Limb (tissue), 2 donors: Measurements from ENCODE around the gene METTL25B.
A peak's percentile ranks its signal among the peaks of the same experiment; 100 is the strongest.
"Not testable (repeated sequence)": the region's sequence is repeated elsewhere in the genome, so short reads cannot be mapped to it uniquely, and the experiment has no call there.

Source experiments
- DNase-seq, 2 donors: peaks; one replicate each; pipeline ENCODE4 v3.0.0-alpha.2; 2016; ENCODE audit errors: extremely low spot score in 2 of 2

Gene METTL25B

DNA sequence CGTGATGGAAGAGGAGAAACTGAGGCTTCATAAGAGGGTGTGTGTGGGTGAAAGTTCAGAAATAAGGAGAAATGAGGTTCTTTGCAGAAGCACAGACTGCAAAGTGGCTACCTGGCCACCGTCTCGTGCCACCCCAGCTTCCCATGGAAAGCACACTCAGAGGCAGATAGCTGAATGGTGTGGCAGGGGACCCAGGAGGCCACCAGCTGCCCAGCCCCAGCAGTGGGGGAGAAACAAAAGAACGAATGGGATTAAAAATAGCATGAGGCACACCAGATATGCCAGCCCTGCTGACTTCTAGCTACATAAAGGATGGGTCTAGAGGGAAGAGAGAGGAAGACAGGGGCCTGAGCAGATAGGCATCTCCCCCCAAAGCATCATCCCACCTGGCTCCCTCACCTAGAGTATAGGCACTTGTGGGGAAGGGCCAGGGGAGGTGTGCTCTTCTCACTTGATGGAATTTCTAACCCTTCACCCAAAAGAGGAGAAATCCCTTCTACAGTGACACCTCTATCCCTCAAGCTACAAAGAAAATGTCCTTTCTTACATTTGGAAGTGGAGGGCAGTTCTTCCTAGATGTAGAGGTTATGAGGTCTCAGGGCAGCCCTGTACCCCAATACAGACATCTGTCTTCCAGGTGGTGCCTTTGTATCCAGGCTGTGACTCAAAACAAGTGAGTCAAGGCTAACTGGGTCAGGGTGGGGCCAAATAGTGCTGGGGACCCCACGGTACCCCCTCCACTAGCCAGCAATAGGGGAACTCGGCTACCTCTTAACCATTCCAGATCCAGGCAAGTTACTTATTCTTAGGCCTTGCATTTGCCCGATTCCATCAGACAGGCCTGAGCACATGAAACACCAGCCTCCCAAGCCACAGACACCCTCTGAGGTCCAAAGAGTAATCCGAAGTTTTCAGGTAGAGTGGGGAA is 19.7 kb downstream of the METTL25B start:
- peak in 1 of 2 donors; percentile 55 for DNase-seq

DNA sequence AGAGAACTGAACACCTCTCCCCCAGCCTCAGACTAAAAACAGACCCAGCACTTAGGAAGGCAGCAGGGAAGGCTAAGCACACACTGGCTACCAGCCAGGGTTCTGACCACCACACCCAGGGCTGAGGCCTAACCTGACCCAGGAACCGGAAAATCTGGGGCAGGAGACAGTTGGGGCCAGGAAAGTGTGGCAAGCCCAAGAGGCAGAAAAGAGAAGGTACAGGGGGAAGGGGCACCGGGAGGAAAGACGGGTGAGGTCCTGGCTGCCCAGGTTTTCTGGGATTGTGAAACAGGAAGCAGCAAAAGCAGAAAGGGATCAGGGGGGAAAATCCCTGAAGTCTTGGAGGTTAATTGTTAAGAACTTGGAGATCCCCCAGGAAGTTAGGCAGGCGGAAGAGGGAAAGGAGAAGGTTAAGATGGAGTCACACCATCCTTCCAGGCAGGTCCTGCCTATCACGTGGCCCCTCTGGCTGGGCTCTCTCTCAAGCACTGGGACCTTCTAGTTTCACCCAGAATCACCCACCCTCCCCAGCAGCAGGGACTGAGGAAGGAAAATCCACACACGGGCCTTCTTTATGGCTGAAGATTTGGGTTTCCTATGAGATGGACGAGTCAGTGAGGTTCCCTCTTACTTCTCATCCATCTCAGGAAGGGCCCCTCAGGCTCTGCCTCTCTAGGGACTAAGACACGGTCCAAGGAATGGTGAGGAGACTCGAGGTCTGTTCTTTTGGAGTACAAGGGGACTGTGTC is 20.6 kb downstream of the METTL25B start:
- DNase-seq = no peak

DNA sequence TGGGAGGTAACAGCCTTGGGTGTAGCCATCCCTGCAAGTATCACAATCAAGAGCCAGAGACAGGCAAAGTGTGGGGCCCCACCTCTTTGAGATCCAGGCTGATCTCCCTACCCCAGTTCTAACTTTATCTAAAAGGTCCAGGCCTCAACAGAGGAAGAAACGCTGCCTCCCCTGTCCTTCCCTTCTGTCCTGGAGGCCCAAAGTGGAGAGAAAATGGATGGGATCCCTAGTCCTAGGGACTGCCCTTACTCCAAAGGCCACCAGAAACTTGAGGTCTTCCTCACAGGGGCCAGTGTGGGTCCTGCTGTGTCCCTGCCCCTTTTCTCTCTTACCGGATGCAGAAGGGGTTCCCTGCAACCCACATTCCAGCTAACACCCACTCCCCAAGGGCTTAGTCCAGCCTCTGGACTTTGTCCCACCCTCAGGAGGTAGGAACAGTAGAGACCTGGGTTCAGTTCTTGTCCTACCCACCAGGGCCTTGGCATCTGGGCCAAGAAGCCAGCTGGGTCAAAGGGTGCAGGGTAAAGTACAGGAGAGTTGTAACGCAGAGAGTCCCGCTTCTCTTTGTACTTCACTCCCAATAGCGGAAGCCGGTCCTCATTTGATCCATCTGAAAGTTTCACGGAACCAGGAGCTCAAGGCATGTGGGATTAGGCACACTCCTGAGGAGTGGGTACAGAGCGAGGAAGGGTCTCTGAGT is 21.3 kb downstream of the METTL25B start:
- DNase-seq = no peak

DNA sequence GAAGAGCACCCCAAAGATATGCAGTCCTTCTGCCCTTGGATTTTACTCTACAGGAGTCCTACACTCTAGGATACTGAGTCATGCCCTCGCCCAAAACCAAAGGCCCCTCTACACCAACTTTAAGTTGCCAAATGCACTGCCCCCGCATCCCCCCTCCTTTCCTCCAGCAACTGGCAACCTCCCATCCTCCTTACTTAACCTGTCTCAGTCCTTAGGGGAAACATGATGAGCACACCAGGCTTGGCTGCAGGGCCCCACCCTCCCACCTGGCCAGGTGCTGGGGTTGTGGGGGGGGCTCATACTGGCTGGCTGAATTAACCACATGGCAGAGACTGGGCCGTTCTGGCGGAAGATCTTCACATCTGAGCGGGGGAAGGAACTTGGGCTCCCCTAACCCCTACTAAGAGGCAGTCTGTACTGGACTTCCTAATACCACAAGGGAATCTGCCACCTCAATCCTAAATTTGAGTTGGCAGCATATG is 22.0 kb downstream of the METTL25B start:
- DNase-seq = peak in 1 of 2 donors; percentile 51

DNA sequence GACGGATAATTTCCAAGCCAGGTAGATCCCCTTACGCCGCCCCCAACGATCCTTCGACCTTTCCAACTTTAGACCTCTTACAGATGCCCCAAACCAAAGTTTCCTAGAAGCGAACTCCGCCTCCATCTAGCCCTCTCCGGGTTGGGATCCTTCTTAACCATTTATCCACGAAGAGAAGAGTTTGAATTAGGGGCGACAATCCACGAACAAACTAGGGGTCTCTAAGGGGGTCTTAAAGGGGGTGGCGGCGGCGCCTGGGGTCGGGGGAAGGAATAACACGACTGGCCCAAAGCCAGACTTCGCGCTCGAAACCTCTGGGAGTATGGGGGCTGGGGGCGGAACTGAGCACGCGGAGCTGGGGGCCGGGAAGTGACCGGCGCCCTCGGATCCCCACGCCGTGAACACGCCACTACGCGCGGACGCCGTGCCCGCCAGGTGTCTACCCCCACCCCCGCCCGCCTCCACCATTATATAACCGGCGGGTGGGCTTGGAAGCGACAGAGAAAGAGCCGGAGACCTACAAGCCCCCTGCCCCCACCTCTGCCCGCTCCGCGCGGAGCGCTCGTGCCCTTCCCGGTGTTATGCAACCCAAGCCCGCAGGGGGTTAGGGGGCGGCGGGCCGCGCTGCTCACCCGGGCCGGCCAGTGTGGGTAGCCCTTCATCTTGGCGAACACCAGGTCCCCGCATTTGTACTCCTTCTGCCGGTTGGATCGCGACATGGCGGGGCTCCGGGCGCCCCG is 22.6 kb downstream of the METTL25B start:
- peak in 1 of 2 donors; percentile 76 for DNase-seq

DNA sequence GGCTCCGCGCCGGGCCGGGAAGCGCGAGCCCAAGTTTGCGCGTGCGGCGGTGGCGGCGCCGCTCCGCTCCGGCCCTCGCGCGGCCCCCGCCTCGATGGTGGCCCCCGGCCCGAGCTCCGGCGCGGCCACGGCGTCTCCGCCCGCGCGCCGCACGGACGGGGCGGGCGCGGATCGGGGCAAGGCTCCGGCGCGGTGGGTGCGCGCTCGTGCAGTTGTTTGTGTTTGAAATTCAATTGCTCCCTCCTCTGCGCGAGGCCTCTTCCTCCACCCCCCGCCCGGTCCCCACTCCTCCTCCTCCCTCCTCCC is 23.1 kb downstream of the METTL25B start, which contains the start of gene HDGF:
Gene HDGF (minus strand): TSS at position 225 of the 306 bp plus-strand sequence. CDS start 246 bp downstream, outside the sequence.
- no peak for DNase-seq

DNA sequence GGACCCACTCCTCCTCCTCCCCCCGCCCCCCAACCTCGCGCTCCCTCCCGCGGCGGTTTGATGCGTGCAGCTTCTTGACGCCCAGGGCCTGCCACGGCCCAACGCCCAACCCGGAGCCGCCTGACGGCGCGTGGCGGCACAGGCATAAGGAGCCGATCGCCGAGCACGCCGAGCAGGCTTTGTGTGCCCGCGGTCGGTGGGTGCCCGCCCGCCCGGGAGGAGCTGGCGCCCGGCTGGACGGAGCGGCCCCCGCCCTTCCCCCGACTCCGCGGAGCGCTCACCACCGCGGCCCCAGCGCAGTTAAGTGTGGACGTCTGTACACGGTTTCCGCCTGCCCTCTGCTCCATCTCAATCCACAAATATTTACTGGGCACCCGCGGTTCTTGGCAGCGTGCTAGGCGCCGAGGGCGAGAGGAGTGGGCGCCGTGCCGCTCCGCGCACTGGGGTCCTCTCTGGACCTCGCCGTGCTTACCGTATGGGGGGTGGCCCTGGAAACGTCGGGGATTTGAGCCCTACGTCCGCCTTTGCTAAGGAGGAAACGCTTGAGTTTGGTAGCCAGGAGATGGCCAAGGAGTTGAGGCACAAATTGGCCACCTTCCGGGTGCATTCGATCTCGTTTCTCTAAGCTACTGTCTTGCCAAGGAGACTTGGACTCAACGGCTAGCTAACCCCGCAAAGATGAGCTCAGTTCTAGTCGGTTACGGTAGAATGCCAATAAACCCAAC is 23.6 kb downstream of the METTL25B start:
- DNase-seq = peak; percentile 93 to 99

DNA sequence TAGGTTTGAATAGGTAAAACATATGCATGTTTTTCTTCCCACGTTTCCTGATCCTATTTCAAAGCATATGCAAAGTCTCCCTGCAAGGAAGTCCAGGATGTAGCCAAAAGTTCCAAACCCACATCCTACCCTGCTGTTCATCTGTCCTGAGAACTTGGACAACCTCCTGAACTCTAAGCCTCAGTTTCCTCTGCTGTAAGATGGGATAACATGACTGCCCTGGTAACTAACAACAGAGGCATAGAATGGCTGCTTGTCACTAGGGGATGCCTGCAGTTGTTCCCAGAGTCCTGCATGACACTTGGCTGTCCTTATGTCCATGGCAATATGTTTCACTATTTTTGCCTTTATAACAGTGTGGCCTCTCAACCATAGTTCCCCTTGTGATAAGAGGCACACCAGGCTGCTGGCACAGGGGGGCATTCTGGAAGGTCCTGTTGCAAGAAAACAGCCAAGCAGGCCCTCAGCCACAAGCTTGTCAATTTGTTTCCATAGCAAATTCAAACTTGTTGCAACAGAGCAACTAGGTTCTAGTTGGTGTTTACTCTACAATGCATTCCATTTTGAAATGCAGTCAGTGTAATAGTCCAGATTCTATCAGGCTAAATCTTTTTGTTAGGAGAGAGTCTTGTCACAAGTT is 24.7 kb downstream of the METTL25B start:
- no peak for DNase-seq

DNA sequence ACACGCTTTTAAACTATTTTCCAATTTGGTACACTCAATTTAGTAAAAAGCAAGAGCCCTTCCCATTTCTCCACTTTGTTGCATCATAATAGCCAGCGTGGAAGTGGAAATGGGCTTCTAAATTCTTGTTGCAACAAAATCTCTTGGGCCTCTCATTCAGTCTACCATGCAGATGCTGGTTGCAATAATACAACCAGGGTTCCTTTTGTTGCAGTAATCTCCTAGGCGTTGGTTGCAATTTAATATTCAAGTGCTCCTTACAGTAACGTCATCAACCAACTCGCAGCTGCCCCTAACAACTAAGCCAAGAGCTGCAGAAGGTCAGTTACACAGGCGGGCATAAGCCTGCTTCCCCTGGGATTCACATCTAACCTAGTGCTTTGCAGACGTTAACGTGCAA is 25.9 kb downstream of the METTL25B start:
- DNase-seq = no peak

DNA sequence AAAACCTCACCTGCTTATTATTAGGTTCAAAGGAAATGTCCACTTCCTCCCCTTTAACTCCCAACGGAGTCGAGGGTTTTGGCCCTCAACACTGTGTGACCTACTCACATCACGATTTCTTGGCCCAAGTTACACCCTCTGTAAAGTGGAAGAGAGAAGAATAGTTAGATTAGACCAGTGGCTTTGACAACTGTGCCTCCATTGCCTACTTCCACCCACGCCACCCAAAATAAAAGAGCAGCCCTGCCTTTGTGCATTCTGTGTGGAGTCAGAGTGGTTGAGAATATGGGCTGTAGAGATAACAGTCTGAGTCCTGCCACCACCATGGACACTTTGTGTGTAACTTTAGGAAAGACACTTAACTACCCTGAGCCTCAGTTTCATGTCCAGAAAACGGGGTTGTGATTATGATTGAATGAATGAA is 27.3 kb downstream of the METTL25B start:
- DNase-seq = no peak

DNA sequence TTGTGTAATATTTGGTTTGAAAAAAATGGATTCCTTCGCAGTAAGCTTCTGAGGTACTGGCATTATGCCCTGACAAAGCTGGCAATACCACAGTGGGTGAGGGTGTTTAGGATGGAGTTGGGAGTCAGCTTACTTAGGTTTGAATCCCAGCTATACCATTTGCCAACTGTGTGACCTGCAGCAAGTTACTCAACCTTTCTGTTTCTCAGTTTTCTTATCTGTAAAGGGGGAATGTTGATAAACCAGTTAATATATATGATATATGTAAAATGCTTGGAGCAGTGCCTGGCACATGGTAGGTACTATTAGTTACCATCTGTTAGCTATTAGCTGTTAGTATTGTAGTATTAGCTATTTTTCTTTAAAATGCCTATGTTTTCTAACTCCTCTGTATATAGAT is 28.1 kb downstream of the METTL25B start:
- no peak for DNase-seq

DNA sequence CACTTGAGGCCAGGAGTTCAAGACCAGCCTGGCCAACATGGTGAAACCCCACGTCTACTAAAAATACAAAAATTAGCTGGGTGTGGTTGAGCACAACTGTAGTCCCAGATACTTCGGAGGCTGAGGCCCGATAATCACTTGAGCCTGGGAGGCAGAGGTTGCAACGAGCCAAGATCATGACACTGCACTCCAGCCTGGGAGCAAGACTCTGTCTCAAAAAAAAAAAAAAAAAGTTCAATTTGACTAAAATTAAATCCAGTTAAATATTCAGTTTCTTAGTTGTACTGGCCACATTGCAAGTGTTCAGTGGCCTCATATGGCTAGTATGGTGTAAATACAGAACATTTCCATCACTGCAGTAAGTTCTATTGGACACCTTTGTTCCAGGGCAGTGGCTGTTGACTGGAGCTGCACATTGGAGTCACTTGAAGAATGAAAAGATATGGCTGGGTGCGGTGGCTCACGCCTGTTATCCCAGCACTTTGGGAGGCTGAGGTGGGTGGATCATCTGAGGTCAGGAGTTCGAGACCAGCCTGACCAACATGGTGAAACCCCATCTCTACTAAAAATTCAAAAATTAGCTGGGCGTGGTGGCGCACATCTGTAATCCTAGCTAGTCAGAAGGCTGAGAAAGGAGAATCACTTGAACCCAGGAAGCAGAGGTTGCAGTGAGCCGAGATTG is 29.4 kb downstream of the METTL25B start:
- not testable (repeated sequence) for DNase-seq

DNA sequence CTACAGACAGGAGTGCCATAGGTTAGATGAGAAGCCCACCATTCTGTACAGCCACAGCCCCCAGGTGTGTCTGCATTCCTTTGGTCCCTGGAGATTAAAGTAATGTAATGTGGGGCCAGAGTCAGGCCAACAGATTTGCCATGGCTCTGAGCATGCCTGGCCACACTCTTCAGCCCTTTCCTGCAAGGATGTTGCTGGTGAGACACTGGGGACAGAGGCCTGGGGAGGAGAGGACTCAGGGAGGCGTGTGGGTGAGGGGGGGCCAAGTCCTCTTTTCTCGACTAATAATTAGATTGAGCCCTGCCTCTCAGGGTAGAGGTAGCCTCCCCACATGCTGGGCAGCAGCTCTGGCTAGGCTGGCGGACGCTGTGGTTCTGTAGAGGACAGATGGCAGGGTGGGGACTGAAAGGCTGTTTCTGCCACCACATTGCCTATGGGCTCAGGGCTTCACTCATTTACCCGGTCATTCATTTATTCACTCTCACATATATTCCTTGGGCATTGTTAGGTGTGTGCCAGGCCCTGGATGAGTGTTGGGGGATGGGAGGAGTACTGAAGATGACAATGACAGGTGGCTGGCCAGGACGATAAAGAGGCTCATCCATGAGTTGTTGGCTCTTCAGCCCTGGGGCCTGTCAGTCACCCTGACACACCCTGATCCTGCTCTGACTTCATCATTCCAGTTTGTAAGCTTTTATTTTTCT is 32.0 kb downstream of the METTL25B start:
- no peak for DNase-seq

DNA sequence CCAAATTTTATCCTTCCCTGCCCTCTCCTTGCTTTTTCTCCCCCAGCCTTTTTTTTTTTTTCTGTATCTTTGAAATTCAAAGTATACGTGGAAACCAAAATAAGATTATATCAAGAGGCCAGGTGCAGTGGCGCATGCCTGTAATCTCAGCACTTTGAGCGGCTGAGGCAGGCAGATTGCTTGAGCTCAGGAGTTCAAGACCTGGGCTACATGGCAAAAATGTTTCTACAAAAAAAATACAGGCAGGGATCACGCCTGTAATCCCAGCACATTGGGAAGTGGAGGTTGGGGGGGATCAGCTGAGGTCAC is 32.5 kb downstream of the METTL25B start:
- no peak for DNase-seq

DNA sequence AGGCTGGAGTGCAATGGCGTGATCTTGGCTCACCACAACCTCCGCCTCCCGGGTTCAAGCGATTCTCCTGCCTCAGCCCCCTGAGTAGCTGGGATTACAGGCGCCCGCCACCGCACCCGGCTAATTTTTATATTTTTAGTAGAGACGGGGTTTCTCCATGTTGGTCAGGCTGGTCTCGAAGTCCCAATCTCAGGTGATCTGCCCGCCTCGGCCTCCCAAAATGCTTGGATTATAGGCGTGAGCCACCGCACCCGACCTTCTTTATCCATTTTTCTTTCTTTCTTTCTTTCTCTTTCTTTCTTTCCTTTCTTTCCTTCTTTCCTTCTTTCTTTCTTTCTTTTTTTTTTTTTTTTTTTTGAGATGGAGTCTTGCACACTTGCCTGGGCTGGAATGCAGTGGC is 36.9 kb downstream of the METTL25B start:
- DNase-seq = not testable (repeated sequence)

DNA sequence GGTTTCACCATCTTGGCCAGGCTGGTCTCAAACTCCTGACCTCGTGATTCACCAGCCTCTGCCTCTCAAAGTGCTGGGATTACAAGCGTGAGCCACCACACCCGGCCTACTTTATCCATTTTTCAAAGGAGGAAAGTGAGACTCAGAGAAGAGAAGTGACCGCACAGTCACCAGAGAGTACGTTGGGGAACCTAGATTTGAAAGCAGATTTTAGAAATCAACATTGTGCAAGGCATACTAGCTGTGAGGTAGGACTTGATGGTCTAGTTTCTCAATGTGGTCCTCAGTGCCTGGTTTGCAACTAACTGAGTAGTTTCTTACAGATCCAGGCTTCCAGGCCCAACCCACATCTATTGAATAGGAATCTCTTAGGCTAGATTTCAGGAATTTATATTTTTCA is 37.4 kb downstream of the METTL25B start:
- DNase-seq = no peak

DNA sequence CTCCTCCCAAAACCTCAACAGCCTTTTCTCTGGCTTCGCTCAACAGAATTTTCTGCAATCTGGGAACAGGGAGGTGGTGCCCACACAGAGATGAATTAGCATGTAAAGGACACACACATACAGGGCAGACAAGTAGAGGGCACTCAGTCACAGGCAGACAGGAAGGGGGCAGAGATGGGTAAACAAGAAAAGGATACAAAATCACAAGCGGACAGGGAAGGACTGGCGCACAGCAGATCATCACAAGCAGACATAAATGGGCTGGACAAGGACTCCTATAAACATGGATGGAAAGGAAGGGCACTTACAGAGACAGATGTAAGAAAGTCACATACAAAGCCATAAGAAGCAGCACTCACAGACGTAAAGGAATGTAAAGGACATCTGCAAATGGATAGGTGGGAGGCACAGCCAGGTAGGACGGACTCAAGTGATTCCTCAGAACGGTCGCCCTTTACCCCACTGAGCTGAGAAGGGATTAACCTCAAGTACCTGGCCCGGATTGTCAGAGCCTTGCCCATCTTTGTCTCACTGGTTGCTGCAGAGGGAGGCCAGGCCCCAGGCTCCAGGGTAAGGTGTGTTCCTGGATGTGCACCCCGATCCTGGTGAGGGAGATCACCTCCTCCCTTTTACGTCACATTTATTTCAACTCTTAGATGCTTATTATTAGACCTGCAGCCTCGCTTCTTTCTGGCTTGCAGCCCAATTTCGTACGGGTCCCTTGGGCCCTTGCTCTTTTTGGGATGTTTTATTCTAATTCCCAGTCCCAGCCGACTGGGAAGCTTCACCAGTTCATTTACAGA is 38.2 kb downstream of the METTL25B start:
- DNase-seq = no peak
